ENCODE measurements around the gene AFG3L2. TPM values are rescaled to one million over a fixed set of nuclear protein-coding genes. Genes with fewer than 3 reads are reported as not detected.

Gene AFG3L2
- total RNA-seq, 1 experiment from 2014 or later = 73.5 TPM

GRCh38 chr18:12296457-12296856, 80.6 kb downstream of the AFG3L2 start:
- Histone ChIP-seq H3K23ac (ENCODE audit: insufficient read length, low read depth, low read length) (no peak overlapping the region), H3K4me2 (ENCODE audit: insufficient read depth, insufficient read length, low read length) (no peak overlapping the region), H2AK5ac (ENCODE audit: insufficient read length, low read length) (no peak overlapping the region), H2AFZ (ENCODE audit: low read length) (no peak overlapping the region), H2BK20ac (ENCODE audit: low read depth, low read length, poor library complexity, severe bottlenecking) (no peak overlapping the region), H3K9me3 (ENCODE audit: control insufficient read depth, low read depth, low read length) (no peaks in the 10 kb centered on the region), H2BK15ac (ENCODE audit: low read depth, low read length) (no peak overlapping the region), H3K27me3 (ENCODE audit: insufficient read depth, low read length) (no peaks in the 10 kb centered on the region), H3K27ac (ENCODE audit: insufficient read length, low read depth, low read length) (no peak overlapping the region), H3K4ac (ENCODE audit: low read depth, low read length) (no peak overlapping the region), H3K4me1 (ENCODE audit: insufficient read depth, low read length) (no peaks in the 10 kb centered on the region), H3K14ac (ENCODE audit: insufficient read depth, low read length) (no peak overlapping the region), H2BK120ac (ENCODE audit: low read depth, low read length, poor library complexity, severe bottlenecking) (no peak overlapping the region), H3K18ac (ENCODE audit: insufficient read length, low read depth, low read length) (no peak overlapping the region), H3K79me2 (ENCODE audit: insufficient read depth, low read length) (no peaks in the 10 kb centered on the region), H4K5ac (ENCODE audit: insufficient read length, low read depth, low read length) (no peak overlapping the region), H4K20me1 (ENCODE audit: control insufficient read depth, insufficient read depth, insufficient read length) (no peaks in the 10 kb centered on the region), H3K23me2 (ENCODE audit: insufficient read length, low read depth, low read length, poor library complexity, severe bottlenecking) (no peaks in the 10 kb centered on the region), H3K79me1 (ENCODE audit: insufficient read depth, low read depth, low read length, poor library complexity, severe bottlenecking) (no peaks in the 10 kb centered on the region), H3T11ph (ENCODE audit: low read length) (no peak overlapping the region), H4K91ac (ENCODE audit: insufficient read length, low read depth, low read length) (no peak overlapping the region), H4K8ac (replicated peaks; ENCODE audit: insufficient read length, low read depth, low read length) (no peak overlapping the region), H2BK5ac (ENCODE audit: insufficient read length, low read length) (no peak overlapping the region), H3K9ac (ENCODE audit: extremely low read depth, insufficient read length, low read length) (no peak overlapping the region), H2BK12ac (ENCODE audit: insufficient read length, low read depth, low read length) (no peak overlapping the region), H3K56ac (ENCODE audit: insufficient read length, low read depth, low read length) (no peak overlapping the region)
- Mint-ChIP-seq H3K9me3 (peaks cover 4 to 6% of the 10 kb centered on the region in 2 experiments; a peak in 4 of 5 replicates), H3K27ac (no peak overlapping the region), H3K36me3 (ENCODE audit: insufficient read depth in 1 of 3, low read depth in 3 of 3) (0 out of 7 replicates have a peak, but pooled peaks cover 0 to 1% (median 0%) of the 10 kb centered on the region in 3 experiments), H3K4me1 (no peaks in the 10 kb centered on the region; a peak in 1 of 4 replicates), H3K27me3 (ENCODE audit: low read depth) (peaks cover 2% of the 10 kb centered on the region), H3K4me3 (no peak overlapping the region)
- no CpG with 5 or more reads among the region's 1 CpG for WGBS (ENCODE audit: extremely low coverage, insufficient read length, low lambda C conversion rate)
- DNase-seq = no peak
- TF ChIP-seq CTCF (conservative IDR thresholded peaks at IDR 0.05) = no peak
